NCI-H128 (cell line): ENCODE measurements around the gene RELN.
"Not testable (repeated sequence)": the region's sequence is repeated elsewhere in the genome, so short reads cannot be mapped to it uniquely, and the experiment has no call there.

Experiments
- DNase-seq: peaks from one replicate; lab custom pipeline; 2025; ENCODE audit not compliant: unreplicated experiment; lab: John Stamatoyannopoulos, UW

Gene RELN

DNA sequence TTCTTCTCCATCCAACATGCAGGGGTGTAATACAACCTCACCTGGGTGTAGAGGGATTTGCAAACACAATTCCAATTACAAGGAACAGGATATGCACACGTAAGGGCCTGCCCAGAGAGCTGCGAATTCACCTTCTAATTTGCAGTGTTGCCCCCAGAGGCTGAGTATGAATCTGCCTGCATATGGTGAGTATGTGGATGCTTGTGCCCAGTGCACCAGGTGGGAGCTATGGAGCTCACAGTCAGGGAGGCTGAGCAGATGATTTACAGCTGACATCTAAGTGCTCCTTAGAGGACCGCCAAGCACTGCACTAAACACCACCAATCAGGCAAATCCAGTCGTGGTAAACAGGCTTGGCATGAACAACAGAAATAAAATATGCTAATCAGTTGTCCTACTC is 132.0 kb downstream of the RELN start:
- peak; percentile 92 for DNase-seq

DNA sequence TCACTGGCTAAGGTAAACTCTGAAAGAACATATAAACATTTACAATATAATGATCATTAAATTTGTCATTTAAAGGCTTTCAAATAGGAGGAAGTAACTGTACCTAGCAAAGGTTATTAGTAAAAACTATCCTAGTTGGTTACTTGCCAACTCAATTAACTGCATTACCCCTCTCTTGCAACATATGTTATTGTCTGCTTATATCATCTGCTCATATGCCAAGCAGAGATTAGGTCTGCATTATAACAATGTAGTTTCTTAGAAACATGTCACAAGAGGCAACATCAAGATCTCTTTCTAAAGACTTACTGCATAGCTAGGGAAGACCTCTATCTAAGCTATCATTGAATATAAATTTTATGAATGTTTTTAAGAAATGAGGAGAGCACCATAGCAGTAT is 132.5 kb downstream of the RELN start:
- no peak for DNase-seq

DNA sequence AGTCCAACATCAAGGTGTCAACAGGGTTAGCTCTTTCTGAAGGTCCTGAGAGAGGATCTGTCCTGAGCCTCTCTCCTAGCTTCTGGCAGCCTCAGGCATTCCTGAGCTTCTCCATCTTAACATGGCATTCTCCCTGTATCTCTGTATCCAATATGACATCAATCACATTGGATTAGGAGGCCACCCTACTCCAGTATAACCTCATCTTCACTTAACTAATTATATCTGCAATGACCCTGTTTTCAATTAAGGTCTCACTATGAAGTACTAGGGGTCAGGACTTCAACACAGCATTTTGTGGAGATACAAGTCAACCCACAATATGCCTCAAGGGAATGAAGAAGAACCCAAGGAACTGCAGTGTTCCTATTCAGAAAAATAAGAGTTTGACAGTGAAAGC is 133.8 kb downstream of the RELN start:
- DNase-seq = no peak

DNA sequence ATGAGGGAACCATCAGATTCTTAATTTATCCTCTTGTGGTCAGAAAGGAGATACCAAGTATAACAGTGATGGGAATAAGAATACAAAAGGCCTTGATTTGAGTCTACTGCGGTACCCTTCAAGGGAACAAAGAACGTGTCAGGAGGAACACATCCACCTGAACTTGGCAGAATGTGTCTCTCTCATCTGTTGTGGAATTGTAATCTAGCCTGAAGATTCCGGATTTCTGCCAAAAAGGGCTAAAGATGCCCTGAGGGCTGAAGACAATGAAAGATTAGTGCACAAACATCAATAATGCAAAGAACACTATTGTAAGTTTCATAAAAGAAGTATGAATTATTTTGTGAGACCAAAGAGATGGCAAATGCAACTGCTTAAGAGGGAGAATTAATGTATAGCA is 134.8 kb downstream of the RELN start:
- no peak for DNase-seq

DNA sequence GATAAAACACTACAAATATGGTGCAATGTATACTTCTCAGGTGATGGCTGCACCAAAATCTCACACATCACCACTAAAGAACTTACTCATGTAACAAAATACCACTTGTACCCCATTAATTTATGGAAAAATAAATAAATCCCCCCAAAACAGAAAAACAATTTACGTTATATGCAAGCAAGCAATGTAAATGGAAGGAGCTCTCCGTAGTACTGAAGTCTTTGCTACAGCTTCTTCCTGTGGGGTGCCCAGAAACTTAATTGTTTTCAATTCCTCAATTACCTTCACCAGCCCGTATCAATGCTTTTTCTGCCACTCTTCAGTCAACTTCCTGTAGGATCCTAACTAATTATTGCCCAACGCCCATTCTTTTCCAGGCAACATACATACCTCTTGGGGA is 138.1 kb downstream of the RELN start:
- no peak for DNase-seq

DNA sequence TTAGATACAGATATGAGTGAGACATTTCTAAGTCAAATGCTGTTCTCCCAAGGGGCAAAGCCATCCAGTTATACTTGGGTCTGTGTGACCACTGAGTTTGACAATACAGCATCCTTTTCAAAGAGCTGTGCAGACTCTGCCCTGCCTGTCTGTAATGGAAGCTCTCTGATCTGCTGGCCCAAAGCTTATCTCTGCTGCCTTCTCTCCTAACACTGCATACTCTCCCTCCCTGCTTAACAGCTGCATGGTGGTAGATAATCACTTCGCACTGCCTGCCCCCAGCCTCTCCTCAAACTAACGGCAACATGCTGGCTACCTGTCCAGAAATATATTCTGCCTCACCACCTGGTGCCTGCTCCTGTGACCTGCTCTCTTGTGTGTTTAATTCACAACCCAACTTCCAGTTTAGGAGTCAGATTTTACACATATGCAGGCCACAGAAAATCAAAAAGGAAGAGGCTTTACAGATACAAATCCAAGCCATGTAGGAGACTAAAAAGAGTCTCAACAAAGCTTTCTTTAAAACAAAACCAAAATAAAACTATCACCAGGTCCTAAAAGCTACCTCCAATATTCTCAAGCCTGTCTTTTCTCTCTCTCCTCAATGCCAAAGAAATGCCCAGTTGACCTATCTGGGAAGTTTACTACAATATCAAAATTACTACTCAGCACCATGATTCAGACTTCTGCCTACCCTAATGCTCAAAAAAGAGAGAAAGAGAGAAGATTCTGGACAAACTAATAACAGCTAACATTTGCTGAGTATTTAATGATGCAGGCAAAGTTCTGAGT is 145.6 kb downstream of the RELN start:
- no peak for DNase-seq

DNA sequence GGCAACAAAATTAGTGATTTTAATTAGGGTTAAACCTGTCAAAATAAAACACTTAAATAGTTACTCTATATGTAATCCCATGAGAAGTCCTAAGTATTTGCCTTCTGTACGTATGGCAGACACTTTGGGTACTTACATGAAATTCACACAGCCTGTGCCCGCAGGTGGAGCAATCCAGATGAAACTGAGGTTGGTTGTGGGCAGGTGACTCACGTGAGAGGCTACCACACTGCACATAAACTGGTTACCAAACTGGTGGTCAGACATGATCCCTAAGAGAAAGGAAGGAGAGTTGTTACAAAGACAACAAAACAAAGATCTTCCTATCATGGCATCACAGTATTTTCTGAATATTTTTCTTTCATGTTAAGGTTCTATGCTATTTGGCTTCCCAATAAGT is 156.1 kb downstream of the RELN start:
- DNase-seq = no peak

DNA sequence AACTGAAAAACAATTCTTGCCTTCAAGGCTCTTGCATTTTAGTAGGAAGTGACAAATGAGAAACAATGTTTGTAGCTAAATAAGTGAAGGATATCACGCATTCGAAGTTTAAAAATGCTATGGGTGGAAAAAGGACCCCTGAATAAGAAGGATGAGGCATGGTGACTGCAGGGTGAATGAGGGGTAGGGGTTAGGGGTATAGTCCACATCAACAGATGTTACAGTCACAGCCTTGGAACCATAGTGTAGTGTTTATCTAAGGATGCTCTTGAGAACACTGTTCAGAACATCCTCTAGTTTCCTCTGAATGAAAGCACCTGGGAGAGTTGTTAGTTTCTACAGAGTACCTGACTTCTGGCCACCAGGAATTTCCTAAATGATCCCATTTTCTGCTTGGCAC is 157.0 kb downstream of the RELN start:
- DNase-seq = no peak

DNA sequence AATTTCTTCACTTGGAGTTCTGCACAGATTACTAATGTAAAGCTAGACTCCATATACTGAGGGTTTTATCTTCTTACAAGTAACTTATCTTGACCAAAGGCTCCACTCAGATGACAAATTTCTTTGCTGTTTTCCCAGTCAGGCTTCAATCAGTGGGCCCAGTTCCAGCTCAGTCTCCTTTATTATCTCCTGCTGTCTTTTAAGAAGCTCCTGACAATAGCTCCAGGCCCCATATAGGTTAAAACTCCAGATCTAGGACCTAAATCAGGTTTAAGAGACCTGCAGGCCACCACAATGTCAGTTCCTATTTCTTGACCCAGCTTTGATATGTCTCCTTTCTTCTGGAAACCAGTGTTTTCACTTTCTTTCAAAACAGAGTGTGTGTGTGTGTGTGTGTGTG is 165.2 kb downstream of the RELN start:
- DNase-seq = no peak

DNA sequence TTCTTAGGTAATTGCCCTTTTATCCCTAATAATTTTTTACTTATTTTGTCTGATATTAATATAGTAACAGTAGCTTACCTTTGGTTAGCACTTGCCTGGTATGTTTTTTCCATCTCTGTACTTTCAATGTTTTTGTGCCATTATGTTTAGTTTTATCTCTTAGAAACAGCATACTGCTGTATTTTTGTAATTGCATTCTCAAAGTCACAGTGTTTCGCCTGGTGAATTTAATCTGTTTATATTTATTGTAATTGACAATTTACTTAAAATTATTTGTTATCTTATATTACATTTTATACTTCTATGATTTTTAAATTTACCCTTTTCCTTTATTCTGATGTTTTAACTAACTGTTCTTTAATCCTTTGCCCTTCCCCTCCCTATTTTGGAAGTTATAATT is 166.4 kb downstream of the RELN start:
- DNase-seq = no peak

DNA sequence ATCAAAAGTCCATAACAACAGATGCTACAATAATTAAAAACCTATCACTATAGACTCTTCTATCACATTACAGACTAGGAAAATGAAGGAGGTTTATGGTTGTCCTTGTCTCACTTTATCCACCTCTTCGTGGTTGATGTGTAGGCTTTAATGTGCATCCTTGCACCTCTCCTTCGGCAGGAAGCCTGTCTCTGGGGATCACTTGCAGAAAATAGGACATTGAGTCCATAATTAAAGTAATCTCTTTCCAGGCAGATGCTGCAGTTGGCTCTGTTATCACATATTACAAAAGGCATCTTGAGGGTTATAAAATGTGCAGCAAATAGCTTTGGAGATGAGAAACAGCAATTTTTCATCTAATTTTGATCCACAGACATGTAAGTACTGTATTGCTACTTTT is 168.4 kb downstream of the RELN start:
- DNase-seq = no peak

DNA sequence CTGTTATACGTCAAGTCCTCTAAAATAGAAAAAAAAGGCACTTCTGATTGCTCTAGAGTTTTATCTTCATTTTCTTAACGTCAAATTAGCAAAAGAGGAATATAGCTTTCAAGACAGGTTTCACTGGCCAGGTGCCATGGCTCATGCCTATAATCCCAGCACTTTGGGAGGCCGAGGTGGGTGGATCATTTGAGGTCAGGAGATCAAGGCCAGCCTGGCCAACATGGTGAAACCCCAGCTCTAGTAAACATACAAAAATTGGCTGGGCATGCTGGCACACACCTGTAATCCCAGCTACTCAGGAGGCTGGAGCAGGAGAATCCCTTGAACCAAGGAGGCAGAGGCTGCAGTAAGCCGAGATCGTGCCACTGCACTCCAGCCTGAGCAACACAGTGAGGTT is 173.5 kb downstream of the RELN start:
- not testable (repeated sequence) for DNase-seq

DNA sequence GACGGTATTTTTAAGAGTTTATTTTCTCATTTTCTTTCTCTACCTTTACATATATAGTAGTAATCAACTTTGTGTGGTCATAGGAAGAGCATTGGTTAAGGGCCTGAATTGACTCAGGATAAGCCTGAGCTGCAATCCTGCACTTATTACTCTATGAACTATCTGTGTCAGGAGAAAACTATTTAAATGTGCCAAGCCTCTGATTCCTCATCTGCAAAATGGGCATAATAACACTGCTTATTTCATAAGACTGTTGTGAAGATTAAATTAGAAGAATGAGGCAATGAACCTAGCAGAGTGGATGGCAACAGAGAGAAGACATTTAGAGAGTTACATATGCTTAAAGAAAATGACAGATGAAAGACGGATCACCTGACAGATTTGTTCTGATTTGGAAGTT is 175.5 kb downstream of the RELN start:
- no peak for DNase-seq

DNA sequence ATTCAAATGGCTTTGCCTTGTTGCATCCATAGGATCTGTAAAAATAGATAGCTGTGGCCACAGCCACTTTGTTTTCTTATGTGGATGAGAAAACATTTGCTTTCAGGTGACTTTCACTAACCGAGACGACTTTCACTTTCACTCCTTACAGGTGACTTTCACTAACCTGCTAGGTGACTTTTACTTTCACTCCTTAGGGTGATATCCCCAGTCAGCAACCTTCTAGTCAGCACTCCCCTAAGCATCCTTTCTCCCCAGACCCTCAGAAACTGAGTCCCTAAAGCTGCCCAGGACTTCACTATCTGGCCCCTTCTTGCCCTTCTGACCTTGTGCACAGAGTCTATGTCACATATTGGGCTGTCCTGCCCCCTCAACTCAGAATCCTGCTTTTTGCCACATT is 177.5 kb downstream of the RELN start:
- no peak for DNase-seq

DNA sequence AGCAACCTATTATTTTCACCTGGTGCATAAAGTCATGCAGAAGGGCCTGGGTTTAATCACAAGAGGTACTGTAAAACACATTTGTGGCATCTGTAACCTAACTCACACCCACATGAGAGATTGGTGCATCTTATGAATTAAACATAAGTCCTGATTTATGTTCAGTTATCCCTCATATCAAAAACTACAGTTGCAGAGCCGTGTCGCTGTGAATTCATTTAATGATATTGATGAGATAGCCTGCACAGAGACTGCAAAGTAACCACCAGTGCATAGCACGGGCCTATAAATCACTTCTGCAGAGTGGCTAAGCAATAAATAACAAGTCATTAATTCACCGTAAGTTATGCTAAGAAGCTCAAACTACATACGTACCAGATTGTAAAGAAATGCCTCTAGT is 178.2 kb downstream of the RELN start:
- DNase-seq = no peak

DNA sequence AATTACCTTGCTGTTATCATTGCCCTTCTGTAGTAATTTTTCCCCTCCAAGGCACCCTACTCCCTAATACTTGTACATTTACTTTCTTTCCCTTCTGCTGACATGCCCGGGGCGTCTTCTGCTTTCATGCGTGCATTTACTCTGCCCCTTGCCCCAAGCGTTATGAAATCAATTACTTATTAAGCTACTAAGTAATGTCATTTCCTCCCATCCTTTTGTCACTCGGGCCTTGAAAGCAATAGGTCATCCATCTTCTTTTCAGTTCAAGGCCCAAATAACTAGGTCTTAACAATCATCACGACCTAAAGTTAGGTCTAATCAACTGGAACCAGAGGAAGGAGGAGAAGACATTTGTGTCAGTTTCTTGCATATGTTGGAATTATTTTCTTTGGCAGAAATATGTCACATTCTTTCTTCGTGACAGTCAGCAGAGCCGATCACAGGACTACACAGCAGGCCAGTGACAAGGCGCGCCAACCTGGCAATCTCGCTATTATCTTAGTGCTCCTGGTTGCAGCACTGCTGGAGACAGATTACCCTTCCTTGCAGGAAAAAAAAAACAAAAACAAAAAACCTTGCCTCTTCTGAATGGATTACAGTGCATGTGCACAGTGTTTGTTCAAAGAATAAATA is 179.2 kb downstream of the RELN start:
- DNase-seq = no peak

DNA sequence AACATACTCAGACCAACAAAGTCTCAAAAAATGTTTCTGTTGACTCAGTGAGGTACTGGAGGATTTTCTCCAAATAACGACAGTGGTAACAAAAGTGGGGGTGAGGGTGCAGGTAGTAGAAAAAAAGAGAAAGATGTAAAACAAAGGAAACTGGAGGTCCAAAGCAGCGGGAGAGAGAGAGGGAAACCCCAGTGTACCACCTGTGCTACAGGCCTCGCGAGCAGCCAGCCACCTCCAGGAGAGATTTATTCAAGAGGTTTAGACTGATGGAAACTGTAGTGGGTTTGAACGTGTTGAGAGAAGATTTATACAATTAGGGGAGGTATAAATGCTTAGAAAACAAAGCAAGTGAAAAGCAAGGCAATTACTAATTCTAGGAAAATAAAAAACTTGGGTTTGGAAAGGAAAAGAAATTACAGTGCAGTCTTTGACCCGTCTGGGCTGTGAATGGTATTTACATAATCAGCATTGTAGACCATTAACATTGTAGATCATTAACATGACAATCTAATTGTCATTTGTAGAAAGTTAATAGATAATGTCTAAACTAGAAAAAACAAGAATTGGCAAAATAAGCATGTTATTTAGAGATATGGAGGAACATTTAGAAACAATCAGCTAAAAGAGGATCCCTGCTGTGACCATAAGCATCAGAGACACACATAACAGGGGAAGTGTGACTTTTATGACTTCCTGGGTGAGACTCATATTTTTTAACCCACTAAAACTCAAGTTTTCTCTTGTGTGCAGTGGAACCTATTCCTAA is 180.0 kb downstream of the RELN start:
- no peak for DNase-seq

DNA sequence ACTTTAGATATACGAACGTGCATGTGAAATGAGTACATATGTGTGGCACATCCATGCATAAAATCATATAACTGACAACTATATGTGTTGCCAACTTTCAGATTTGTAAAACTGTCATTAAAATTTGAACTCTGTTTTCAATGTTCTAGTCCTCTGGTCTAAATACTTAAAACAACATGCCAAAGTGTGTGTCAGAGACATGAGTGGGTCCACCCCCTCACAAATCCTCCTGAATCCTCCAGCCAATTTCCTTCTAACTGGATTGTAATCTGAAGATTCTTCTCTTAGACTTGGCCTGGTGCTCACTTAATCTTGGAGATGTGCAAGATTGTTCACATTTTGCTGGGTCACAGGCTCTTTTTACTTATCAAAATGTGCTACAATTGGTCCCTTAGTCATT is 184.1 kb downstream of the RELN start:
- no peak for DNase-seq

DNA sequence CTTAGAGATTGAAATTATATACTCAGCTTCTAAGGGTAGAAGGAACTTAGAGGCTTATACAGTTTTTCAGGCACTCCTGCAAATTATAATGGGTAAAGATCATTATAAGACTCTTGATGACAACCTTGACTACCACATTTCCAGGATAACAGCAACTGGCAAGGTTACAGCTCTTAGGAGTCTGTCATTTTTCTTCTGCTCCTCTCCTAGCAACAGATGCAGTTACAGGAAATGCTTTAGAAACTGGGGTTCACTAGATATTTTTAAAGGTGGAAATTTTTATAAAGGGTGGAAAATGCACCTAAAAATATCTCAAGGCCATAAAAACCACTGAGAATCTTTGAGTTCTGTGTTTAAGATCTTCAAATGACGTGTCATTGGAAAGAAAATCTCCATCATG is 185.8 kb downstream of the RELN start:
- DNase-seq = no peak

DNA sequence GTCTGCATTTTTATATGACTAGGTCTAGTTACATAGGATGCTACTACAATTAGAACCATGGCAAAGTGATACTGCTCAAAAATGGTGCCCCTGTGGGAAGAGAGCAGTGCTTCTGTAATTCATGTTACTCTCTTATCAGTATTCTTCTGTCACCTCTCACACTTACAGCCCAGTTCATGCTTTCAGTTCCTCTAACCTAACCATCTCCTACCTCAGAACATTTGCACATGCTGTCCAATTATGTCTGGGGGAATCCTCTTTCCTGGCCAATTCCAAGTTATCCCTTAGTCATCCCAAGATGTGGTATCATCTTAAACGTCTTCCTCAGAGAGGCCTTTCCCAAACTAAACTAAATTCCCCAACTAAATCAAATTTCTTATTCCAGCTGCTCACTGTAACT is 190.2 kb downstream of the RELN start:
- no peak for DNase-seq

DNA sequence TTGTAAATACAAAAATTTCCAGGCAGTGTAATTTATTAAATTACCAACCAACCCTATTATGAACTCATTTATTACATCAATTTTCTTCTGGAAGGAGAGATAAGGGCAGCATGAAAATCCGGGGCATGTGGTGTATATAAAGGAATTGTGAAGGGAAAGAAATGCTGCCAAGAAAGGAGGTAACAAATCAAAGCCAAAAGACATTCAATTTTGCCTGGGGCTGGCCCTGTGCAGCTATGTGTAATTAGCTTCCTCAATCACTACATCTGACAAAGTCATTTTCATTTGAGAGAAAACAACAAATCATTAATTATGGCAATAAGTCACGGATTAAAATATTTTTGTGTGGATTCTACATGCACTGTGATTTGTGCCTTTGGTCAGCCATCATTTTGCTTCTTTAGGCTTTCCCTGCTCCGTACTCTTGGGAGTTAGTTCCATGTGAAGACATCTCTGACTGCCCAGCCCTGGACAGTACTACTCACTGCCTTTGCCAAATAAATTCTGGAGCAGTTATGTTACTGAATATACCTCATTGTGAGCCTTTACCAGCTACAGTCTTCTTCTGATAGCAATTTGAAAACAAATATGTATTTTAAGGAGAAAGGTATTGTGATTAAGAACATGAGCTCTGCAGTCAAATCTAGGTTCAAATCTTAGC is 191.7 kb downstream of the RELN start:
- DNase-seq = no peak
